ENCODE measurements around the gene RALB.

The RALB gene

GRCh38 chr2:120298173-120298835 is 45.7 kb downstream of the RALB start:
- no peak overlapping the region for H3K27ac ChIP-seq (ENCODE audit: low read depth, low read length)
- H2AFZ ChIP-seq (ENCODE audit: low read length, unreplicated experiment), result no peak overlapping the region
- H3K79me2 ChIP-seq (ENCODE audit: control insufficient read depth, insufficient read depth, low read length, unreplicated experiment), result no peaks in the 10 kb centered on the region
- no peak overlapping the region for H3K4me3 ChIP-seq (ENCODE audit: low read depth, low read length)
- no peaks in the 10 kb centered on the region for H3K4me1 ChIP-seq (ENCODE audit: control insufficient read depth, insufficient read depth, low read length, unreplicated experiment)
- peaks cover 18% of the 10 kb centered on the region; the same call in 1 of the 2 replicates for H3K36me3 ChIP-seq (ENCODE audit: insufficient read depth, low read length)
- no peaks in the 10 kb centered on the region for H3K27me3 ChIP-seq (ENCODE audit: insufficient read depth, low read length)

DNA sequence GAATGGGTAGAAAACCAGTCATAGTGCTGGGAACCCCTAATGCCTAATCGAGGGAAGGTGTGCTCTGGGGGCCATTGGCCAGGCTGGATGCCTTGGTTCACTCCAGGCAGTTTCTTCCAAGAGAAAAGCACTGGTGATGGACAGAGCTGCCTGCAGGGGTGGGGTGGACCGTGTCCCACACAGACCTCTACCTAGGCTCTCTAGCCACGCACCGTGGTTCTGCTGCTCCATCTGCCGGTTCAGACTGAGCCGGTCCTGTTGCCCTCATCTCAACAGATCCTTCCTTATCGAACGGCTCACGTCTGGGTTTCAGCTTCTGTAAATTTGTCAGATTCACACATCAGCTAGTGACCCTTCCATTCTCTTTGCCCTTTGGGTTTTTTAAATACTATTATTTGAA is 46.4 kb downstream of the RALB start:
- Histone ChIP-seq H3K4me3 (ENCODE audit: low read depth, low read length) (no peak overlapping the region), H2AFZ (ENCODE audit: low read length, unreplicated experiment) (no peak overlapping the region), H3K27me3 (ENCODE audit: insufficient read depth, low read length) (no peaks in the 10 kb centered on the region), H3K27ac (ENCODE audit: low read depth, low read length) (no peak overlapping the region), H3K4me1 (ENCODE audit: control insufficient read depth, insufficient read depth, low read length, unreplicated experiment) (no peaks in the 10 kb centered on the region), H3K36me3 (ENCODE audit: insufficient read depth, low read length) (peaks cover 11% of the 10 kb centered on the region; the same call in 1 of the 2 replicates), H3K79me2 (ENCODE audit: control insufficient read depth, insufficient read depth, low read length, unreplicated experiment) (no peaks in the 10 kb centered on the region)

- no peak overlapping the region for H3K27ac ChIP-seq (ENCODE audit: low read depth, low read length)
- H2AFZ ChIP-seq (ENCODE audit: low read length, unreplicated experiment), result no peak overlapping the region
- H3K36me3 ChIP-seq (ENCODE audit: insufficient read depth, low read length), result peaks cover 11% of the 10 kb centered on the region; the same call in 1 of the 2 replicates
- no peak overlapping the region for H3K4me3 ChIP-seq (ENCODE audit: low read depth, low read length)
- no peaks in the 10 kb centered on the region for H3K79me2 ChIP-seq (ENCODE audit: control insufficient read depth, insufficient read depth, low read length, unreplicated experiment)
- no peaks in the 10 kb centered on the region for H3K4me1 ChIP-seq (ENCODE audit: control insufficient read depth, insufficient read depth, low read length, unreplicated experiment)
- H3K27me3 ChIP-seq (ENCODE audit: insufficient read depth, low read length), result no peaks in the 10 kb centered on the region
These were observed 46.9 kb downstream of the RALB start for GRCh38 chr2:120299561-120299960.

DNA sequence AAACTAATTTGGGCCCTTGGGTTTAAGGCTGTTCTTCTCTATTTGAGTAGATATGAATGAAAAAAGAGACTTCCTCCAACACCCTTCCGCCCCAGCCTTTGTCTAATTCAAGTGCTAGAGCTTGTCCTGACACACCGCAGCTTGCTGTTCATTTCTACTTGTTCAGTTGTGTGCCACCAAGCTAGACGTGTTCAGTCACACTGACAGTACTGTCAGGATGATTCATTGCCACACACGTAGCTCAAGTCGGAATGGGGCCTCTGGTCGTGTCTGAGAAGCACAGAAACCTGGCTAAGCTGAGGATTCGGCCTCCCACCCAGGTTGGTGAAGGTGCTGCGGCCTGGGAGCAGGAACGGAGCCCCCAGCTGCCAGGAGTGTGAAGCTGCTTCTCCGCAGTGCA is 47.7 kb downstream of the RALB start:
- H2AFZ ChIP-seq (ENCODE audit: low read length, unreplicated experiment), result no peak overlapping the region
- H3K4me1 ChIP-seq (ENCODE audit: control insufficient read depth, insufficient read depth, low read length, unreplicated experiment), result no peaks in the 10 kb centered on the region
- no peaks in the 10 kb centered on the region for H3K79me2 ChIP-seq (ENCODE audit: control insufficient read depth, insufficient read depth, low read length, unreplicated experiment)
- no peaks in the 10 kb centered on the region for H3K27me3 ChIP-seq (ENCODE audit: insufficient read depth, low read length)
- peaks cover 11% of the 10 kb centered on the region; the same call in 1 of the 2 replicates for H3K36me3 ChIP-seq (ENCODE audit: insufficient read depth, low read length)
- H3K4me3 ChIP-seq (ENCODE audit: low read depth, low read length), result no peak overlapping the region
- H3K27ac ChIP-seq (ENCODE audit: low read depth, low read length), result no peak overlapping the region

DNA sequence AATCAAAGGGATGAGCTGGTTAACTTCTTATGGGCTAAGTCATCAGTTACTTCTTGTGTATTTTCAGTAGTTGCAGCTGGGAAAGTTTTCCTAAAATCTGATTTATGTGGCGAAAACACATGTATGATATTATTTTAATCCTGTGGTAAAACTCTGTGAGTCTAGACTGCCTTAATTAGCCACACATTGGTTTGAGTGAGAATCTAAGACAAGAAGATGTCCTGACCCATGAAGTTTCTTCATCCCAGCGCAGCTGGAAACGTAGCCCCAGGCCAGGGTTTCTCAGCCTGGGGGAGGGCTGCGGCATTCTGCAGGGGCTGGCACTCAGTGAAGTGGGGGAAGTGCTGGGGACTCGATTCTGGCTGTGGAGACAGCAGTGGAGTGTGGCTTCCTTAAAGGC is 48.6 kb downstream of the RALB start:
- H3K27me3 ChIP-seq (ENCODE audit: insufficient read depth, low read length), result no peaks in the 10 kb centered on the region
- no peak overlapping the region for H3K4me3 ChIP-seq (ENCODE audit: low read depth, low read length)
- H2AFZ ChIP-seq (ENCODE audit: low read length, unreplicated experiment), result no peak overlapping the region
- no peak overlapping the region for H3K27ac ChIP-seq (ENCODE audit: low read depth, low read length)
- no peaks in the 10 kb centered on the region for H3K4me1 ChIP-seq (ENCODE audit: control insufficient read depth, insufficient read depth, low read length, unreplicated experiment)
- no peaks in the 10 kb centered on the region for H3K79me2 ChIP-seq (ENCODE audit: control insufficient read depth, insufficient read depth, low read length, unreplicated experiment)
- peaks cover 14% of the 10 kb centered on the region; the same call in 1 of the 2 replicates for H3K36me3 ChIP-seq (ENCODE audit: insufficient read depth, low read length)

GRCh38 chr2:120302301-120302700 is 49.6 kb downstream of the RALB start:
- no peak overlapping the region for H3K4me3 ChIP-seq (ENCODE audit: low read depth, low read length)
- H3K27me3 ChIP-seq (ENCODE audit: insufficient read depth, low read length), result no peaks in the 10 kb centered on the region
- H2AFZ ChIP-seq (ENCODE audit: low read length, unreplicated experiment), result no peak overlapping the region
- no peaks in the 10 kb centered on the region for H3K79me2 ChIP-seq (ENCODE audit: control insufficient read depth, insufficient read depth, low read length, unreplicated experiment)
- H3K36me3 ChIP-seq (ENCODE audit: insufficient read depth, low read length), result peaks cover 14% of the 10 kb centered on the region; the same call in 1 of the 2 replicates
- H3K4me1 ChIP-seq (ENCODE audit: control insufficient read depth, insufficient read depth, low read length, unreplicated experiment), result no peaks in the 10 kb centered on the region
- no peak overlapping the region for H3K27ac ChIP-seq (ENCODE audit: low read depth, low read length)

DNA sequence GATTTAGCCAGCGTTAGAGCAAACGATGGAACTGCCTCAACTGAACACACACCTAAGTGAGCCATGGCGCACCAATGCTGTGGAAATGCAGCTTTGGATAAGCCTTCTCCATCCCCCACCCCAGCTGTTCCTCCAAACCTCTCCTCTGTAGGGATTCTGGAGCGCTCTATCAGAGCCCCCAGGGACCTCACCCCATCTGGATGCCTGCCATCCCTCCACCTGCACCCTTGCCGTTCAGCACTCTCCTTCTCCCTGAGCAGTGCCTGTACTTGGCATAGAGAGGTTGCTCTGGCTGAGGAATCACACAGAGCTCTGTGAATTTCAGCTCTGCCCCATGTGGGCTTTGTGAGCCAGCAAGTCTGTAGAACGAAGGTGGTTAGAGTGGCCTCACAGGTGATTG is 50.5 kb downstream of the RALB start:
- Histone ChIP-seq H3K79me2 (ENCODE audit: control insufficient read depth, insufficient read depth, low read length, unreplicated experiment) (no peaks in the 10 kb centered on the region), H3K4me3 (ENCODE audit: low read depth, low read length) (no peak overlapping the region), H3K27me3 (ENCODE audit: insufficient read depth, low read length) (no peaks in the 10 kb centered on the region), H3K4me1 (ENCODE audit: control insufficient read depth, insufficient read depth, low read length, unreplicated experiment) (no peaks in the 10 kb centered on the region), H2AFZ (ENCODE audit: low read length, unreplicated experiment) (no peak overlapping the region), H3K27ac (ENCODE audit: low read depth, low read length) (no peak overlapping the region), H3K36me3 (ENCODE audit: insufficient read depth, low read length) (peaks cover 14% of the 10 kb centered on the region; the same call in 1 of the 2 replicates)

DNA sequence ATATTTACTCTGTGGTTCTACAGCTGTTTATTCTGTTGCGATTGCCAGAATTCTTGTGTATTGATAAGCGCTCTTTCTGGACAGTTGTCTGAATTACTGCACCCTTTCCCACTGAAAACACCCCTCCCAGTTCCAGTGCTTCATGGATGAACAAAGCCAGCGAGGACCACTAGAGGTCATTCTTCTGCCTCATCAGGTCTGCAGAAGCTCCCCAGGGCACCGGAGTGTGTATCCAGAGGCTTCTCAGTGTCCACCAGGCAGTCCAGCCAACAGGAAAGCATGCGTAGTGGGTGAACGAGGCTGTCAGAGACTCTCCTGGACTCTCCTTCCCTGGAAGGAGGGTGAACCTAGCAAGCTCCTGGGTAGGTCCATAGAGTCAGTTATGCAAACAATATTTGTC is 52.6 kb downstream of the RALB start:
- Histone ChIP-seq H3K36me3 (ENCODE audit: insufficient read depth, low read length) (0 out of 2 replicates have a peak, but pooled peaks cover 3% of the 10 kb centered on the region), H3K27ac (ENCODE audit: low read depth, low read length) (no peak overlapping the region), H3K27me3 (ENCODE audit: insufficient read depth, low read length) (no peaks in the 10 kb centered on the region), H3K4me3 (ENCODE audit: low read depth, low read length) (no peak overlapping the region), H3K4me1 (ENCODE audit: control insufficient read depth, insufficient read depth, low read length, unreplicated experiment) (no peaks in the 10 kb centered on the region), H2AFZ (ENCODE audit: low read length, unreplicated experiment) (no peak overlapping the region), H3K79me2 (ENCODE audit: control insufficient read depth, insufficient read depth, low read length, unreplicated experiment) (no peaks in the 10 kb centered on the region)

DNA sequence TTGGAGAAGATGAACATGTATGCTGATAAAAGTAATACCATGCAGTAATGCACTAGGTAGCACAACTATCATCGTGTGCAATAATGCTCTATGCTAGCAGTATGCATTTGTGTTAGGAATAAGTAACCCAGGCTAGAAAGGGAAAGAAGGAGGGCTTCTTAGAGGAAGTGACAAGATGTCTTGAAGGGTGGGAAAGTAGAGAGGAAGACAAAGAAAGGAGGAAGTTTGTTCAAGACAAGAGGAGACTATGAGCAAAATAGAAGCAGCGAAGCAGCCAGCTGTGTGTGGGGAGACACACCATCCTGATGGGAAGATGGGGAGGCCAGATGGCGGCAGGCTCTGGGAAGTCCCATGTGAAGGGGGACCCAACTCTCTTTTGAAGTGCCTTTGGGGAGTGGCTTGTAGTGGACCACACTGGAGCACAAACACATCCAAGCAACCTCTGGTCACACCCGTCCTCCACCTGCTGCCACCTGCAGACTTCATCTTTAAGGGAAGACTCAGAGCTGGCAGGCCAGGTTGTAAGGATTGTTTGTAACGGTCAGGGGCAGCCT is 53.4 kb downstream of the RALB start:
- H3K4me1 ChIP-seq (ENCODE audit: control insufficient read depth, insufficient read depth, low read length, unreplicated experiment), result no peaks in the 10 kb centered on the region

GRCh38 chr2:120307482-120307881 is 54.8 kb downstream of the RALB start:
- Histone ChIP-seq H2AFZ (ENCODE audit: low read length, unreplicated experiment) (no peak overlapping the region), H3K4me1 (ENCODE audit: control insufficient read depth, insufficient read depth, low read length, unreplicated experiment) (no peaks in the 10 kb centered on the region), H3K27me3 (ENCODE audit: insufficient read depth, low read length) (no peaks in the 10 kb centered on the region), H3K4me3 (ENCODE audit: low read depth, low read length) (no peak overlapping the region), H3K36me3 (ENCODE audit: insufficient read depth, low read length) (0 out of 2 replicates have a peak, but pooled peaks cover 3% of the 10 kb centered on the region), H3K79me2 (ENCODE audit: control insufficient read depth, insufficient read depth, low read length, unreplicated experiment) (no peaks in the 10 kb centered on the region), H3K27ac (ENCODE audit: low read depth, low read length) (no peak overlapping the region)

More for the DNA sequence above, 53.4 kb downstream of the RALB start:
- Histone ChIP-seq H3K4me3 (ENCODE audit: low read depth, low read length) (no peak overlapping the region), H3K79me2 (ENCODE audit: control insufficient read depth, insufficient read depth, low read length, unreplicated experiment) (no peaks in the 10 kb centered on the region), H3K36me3 (ENCODE audit: insufficient read depth, low read length) (0 out of 2 replicates have a peak, but pooled peaks cover 3% of the 10 kb centered on the region), H2AFZ (ENCODE audit: low read length, unreplicated experiment) (no peak overlapping the region), H3K27me3 (ENCODE audit: insufficient read depth, low read length) (no peaks in the 10 kb centered on the region), H3K27ac (ENCODE audit: low read depth, low read length) (no peak overlapping the region)

Measured in ACC112 (cell line).